ENCODE data around the gene TXNDC2. TPM values are rescaled to one million over a fixed set of nuclear protein-coding genes. Genes with fewer than 3 reads are reported as not detected.

TXNDC2 gene
- polyA plus RNA-seq, 4 donors: 0.03 to 0.10 TPM; not detected in 2

GRCh38 chr18:9930299-9930884 lies 44.6 kb downstream of the TXNDC2 start:
- FAIRE-seq (no peak), DNase-seq (no peak)
- H3K27ac ChIP-seq (ENCODE audit: low read depth in 1 of 3, low read length in 2 of 3): no peak overlapping the region
- H3K27me3 ChIP-seq (ENCODE audit: control insufficient read depth in 3 of 3, insufficient read depth in 3 of 3, low read length in 3 of 3): no peaks in the 10 kb centered on the region
- H3K9me3 ChIP-seq (ENCODE audit: control insufficient read depth in 2 of 2, insufficient read depth in 1 of 2, low read depth in 1 of 2, low read length in 1 of 2): no peaks in the 10 kb centered on the region
- no peak overlapping the region for H3K4me3 ChIP-seq (ENCODE audit: low read depth in 1 of 3, low read length in 3 of 3)
- peaks cover 3 to 18% (median 10%) of the 10 kb centered on the region in 3 donors for H3K4me1 ChIP-seq (ENCODE audit: control insufficient read depth in 3 of 3, insufficient read depth in 2 of 3, low read depth in 1 of 3, low read length in 2 of 3)
- peaks cover 0 to 15% (median 3%) of the 10 kb centered on the region in 3 donors for H3K36me3 ChIP-seq (ENCODE audit: control insufficient read depth in 3 of 3, insufficient read depth in 2 of 3, low read depth in 1 of 3, low read length in 3 of 3)
- WGBS, 3 donors: 85 to 89% (median 88%) methylated on average over 3 of the region's 3 CpGs

GRCh38 chr18:9931146-9931545 lies 45.4 kb downstream of the TXNDC2 start:
- H3K4me1 ChIP-seq (ENCODE audit: control insufficient read depth in 3 of 3, insufficient read depth in 2 of 3, low read depth in 1 of 3, low read length in 2 of 3): peaks cover 3 to 18% (median 9%) of the 10 kb centered on the region in 3 donors
- 50 to 87% (median 87%) methylated on average over 1 of the region's 1 CpG for WGBS, 3 donors
- H3K36me3 ChIP-seq (ENCODE audit: control insufficient read depth in 3 of 3, insufficient read depth in 2 of 3, low read depth in 1 of 3, low read length in 3 of 3): peaks cover 0 to 15% (median 3%) of the 10 kb centered on the region in 3 donors
- no peak overlapping the region for H3K4me3 ChIP-seq (ENCODE audit: low read depth in 1 of 3, low read length in 3 of 3)
- DNase-seq (no peak), FAIRE-seq (no peak)
- no peak overlapping the region for H3K27ac ChIP-seq (ENCODE audit: low read depth in 1 of 3, low read length in 2 of 3)
- no peaks in the 10 kb centered on the region for H3K27me3 ChIP-seq (ENCODE audit: control insufficient read depth in 3 of 3, insufficient read depth in 3 of 3, low read length in 3 of 3)
- H3K9me3 ChIP-seq (ENCODE audit: control insufficient read depth in 2 of 2, insufficient read depth in 1 of 2, low read depth in 1 of 2, low read length in 1 of 2): no peaks in the 10 kb centered on the region

- no peaks in the 10 kb centered on the region for H3K9me3 ChIP-seq (ENCODE audit: control insufficient read depth in 2 of 2, insufficient read depth in 1 of 2, low read depth in 1 of 2, low read length in 1 of 2)
- no peak for DNase-seq
- H3K27ac ChIP-seq (ENCODE audit: low read depth in 1 of 3, low read length in 2 of 3): no peak overlapping the region
- peaks cover 0 to 21% (median 3%) of the 10 kb centered on the region in 3 donors for H3K36me3 ChIP-seq (ENCODE audit: control insufficient read depth in 3 of 3, insufficient read depth in 2 of 3, low read depth in 1 of 3, low read length in 3 of 3)
- H3K27me3 ChIP-seq (ENCODE audit: control insufficient read depth in 3 of 3, insufficient read depth in 3 of 3, low read length in 3 of 3): no peaks in the 10 kb centered on the region
- H3K4me3 ChIP-seq (ENCODE audit: low read depth in 1 of 3, low read length in 3 of 3): no peak overlapping the region
- H3K4me1 ChIP-seq (ENCODE audit: control insufficient read depth in 3 of 3, insufficient read depth in 2 of 3, low read depth in 1 of 3, low read length in 2 of 3): peaks cover 0 to 15% (median 4%) of the 10 kb centered on the region in 3 donors
- 71 to 79% (median 72%) methylated on average over 5 of the region's 5 CpGs for WGBS, 3 donors
- FAIRE-seq: no peak
Observed at GRCh38 chr18:9931678-9932077, 45.9 kb downstream of the TXNDC2 start.

GRCh38 chr18:9933865-9934264 lies 48.1 kb downstream of the TXNDC2 start:
- Histone ChIP-seq H3K4me3 (ENCODE audit: low read depth in 1 of 3, low read length in 3 of 3) (no peak overlapping the region), H3K9me3 (ENCODE audit: control insufficient read depth in 2 of 2, insufficient read depth in 1 of 2, low read depth in 1 of 2, low read length in 1 of 2) (no peaks in the 10 kb centered on the region), H3K27ac (ENCODE audit: low read depth in 1 of 3, low read length in 2 of 3) (no peak overlapping the region), H3K36me3 (ENCODE audit: control insufficient read depth in 3 of 3, insufficient read depth in 2 of 3, low read depth in 1 of 3, low read length in 3 of 3) (peaks cover 5 to 24% (median 8%) of the 10 kb centered on the region in 3 donors), H3K4me1 (ENCODE audit: control insufficient read depth in 3 of 3, insufficient read depth in 2 of 3, low read depth in 1 of 3, low read length in 2 of 3) (peaks cover 0 to 12% (median 0%) of the 10 kb centered on the region in 3 donors), H3K27me3 (ENCODE audit: control insufficient read depth in 3 of 3, insufficient read depth in 3 of 3, low read length in 3 of 3) (no peaks in the 10 kb centered on the region)
- DNase-seq (no peak), FAIRE-seq (no peak)
- 92 to 95% (median 94%) methylated on average over 3 of the region's 3 CpGs for WGBS, 3 donors

- H3K9me3 ChIP-seq (ENCODE audit: control insufficient read depth in 2 of 2, insufficient read depth in 1 of 2, low read depth in 1 of 2, low read length in 1 of 2): no peaks in the 10 kb centered on the region
- FAIRE-seq (no peak), DNase-seq (no peak)
- H3K27ac ChIP-seq (ENCODE audit: low read depth in 1 of 3, low read length in 2 of 3): no peak overlapping the region
- H3K4me3 ChIP-seq (ENCODE audit: low read depth in 1 of 3, low read length in 3 of 3): no peak overlapping the region
- peaks cover 0 to 10% (median 0%) of the 10 kb centered on the region in 3 donors for H3K4me1 ChIP-seq (ENCODE audit: control insufficient read depth in 3 of 3, insufficient read depth in 2 of 3, low read depth in 1 of 3, low read length in 2 of 3)
- 65 to 80% (median 73%) methylated on average over 3 of the region's 3 CpGs for WGBS, 3 donors
- H3K27me3 ChIP-seq (ENCODE audit: control insufficient read depth in 3 of 3, insufficient read depth in 3 of 3, low read length in 3 of 3): no peaks in the 10 kb centered on the region
- H3K36me3 ChIP-seq (ENCODE audit: control insufficient read depth in 3 of 3, insufficient read depth in 2 of 3, low read depth in 1 of 3, low read length in 3 of 3): peaks cover 5 to 27% (median 8%) of the 10 kb centered on the region in 3 donors
Observed at GRCh38 chr18:9934274-9934673, 48.5 kb downstream of the TXNDC2 start.

Other genes starting within 250 kb of the TXNDC2 start
- 10 to 100 TPM in 2 of 4 donors, 1 to 10 TPM in 2; 4.2 to 18.4 (median 12.3) TPM for gene RAB31, start 177.7 kb upstream of the TXNDC2 start, polyA plus RNA-seq
- 100 to 1,000 TPM; 129 to 229 (median 163) TPM for gene VAPA, start 28.0 kb downstream of the TXNDC2 start, polyA plus RNA-seq